HEK293T (cell line): ENCODE results near the gene RET.

ENCODE experiments used
- CTCF ChIA-PET: fragments of 350-600 bp; formaldehyde crosslinking; extraction: SDS; loops from one replicate; lab custom pipeline; 2021; ENCODE audit warnings: antibody characterized with exemption, inconsistent platforms; lab: Yijun Ruan, JAX
- POLR2A ChIA-PET: fragments of 350-600 bp; formaldehyde crosslinking; extraction: SDS; loops from one replicate; lab custom pipeline; 2020; ENCODE audit warnings: antibody characterized with exemption, inconsistent platforms; lab: Yijun Ruan, JAX
- DNase-seq: peaks from one replicate; pipeline ENCODE4 v3.0.0; 2012; ENCODE audit warnings: mixed read lengths; ENCODE audit errors: extremely low spot score
- ARNT ChIP-seq: fragments of 450-650 bp; IDR thresholded peaks from 2 replicates; pipeline ENCODE4 v1.6.1; 2017; ENCODE audit warnings: mild to moderate bottlenecking
- BHLHE40 ChIP-seq: fragments of 450-650 bp; IDR thresholded peaks from 2 replicates; pipeline ENCODE4 v1.6.1; 2016; ENCODE audit warnings: mild to moderate bottlenecking, moderate library complexity, borderline replicate concordance
- CTBP1 ChIP-seq: fragments of 450-650 bp; IDR thresholded peaks from 2 replicates; pipeline ENCODE4 v1.6.1; 2016; ENCODE audit warnings: borderline replicate concordance
- ELF4 ChIP-seq: fragments of 450-650 bp; IDR thresholded peaks from 2 replicates; pipeline ENCODE4 v1.6.1; 2017; ENCODE audit warnings: antibody characterized with exemption
- FOXA1 ChIP-seq: fragments of 450-650 bp; IDR thresholded peaks from 2 replicates; pipeline ENCODE4 v1.6.1; 2016; ENCODE audit warnings: mild to moderate bottlenecking
- FOXK2 ChIP-seq: fragments of 450-650 bp; IDR thresholded peaks from 2 replicates; pipeline ENCODE4 v1.6.1; 2016; ENCODE audit warnings: mild to moderate bottlenecking
- FOXM1 ChIP-seq: fragments of 450-650 bp; IDR thresholded peaks from 2 replicates; pipeline ENCODE4 v1.6.1; 2017; ENCODE audit warnings: mild to moderate bottlenecking, borderline replicate concordance
- HDGF ChIP-seq: fragments of 450-650 bp; IDR thresholded peaks from 2 replicates; pipeline ENCODE4 v1.6.1; 2017; ENCODE audit warnings: antibody characterized with exemption, borderline replicate concordance
- L3MBTL2 ChIP-seq: fragments of 450-650 bp; conservative IDR thresholded peaks from 2 replicates; pipeline ENCODE4 v1.6.1; 2016; ENCODE audit warnings: mild to moderate bottlenecking
- LEF1 ChIP-seq: fragments of 450-650 bp; IDR thresholded peaks from 2 replicates; pipeline ENCODE4 v1.6.1; 2017; ENCODE audit warnings: mild to moderate bottlenecking, borderline replicate concordance
- NFRKB ChIP-seq: fragments of 450-650 bp; IDR thresholded peaks from 2 replicates; pipeline ENCODE4 v1.6.1; 2016; ENCODE audit warnings: mild to moderate bottlenecking, moderate library complexity
- SP1 ChIP-seq: fragments of 450-650 bp; IDR thresholded peaks from 2 replicates; pipeline ENCODE4 v1.6.1; 2017
- SUZ12 ChIP-seq: fragments of 450-650 bp; IDR thresholded peaks from 2 replicates; pipeline ENCODE4 v1.6.1; 2016; ENCODE audit warnings: mild to moderate bottlenecking
- TARDBP ChIP-seq: fragments of 450-650 bp; IDR thresholded peaks from 2 replicates; pipeline ENCODE4 v1.6.1; 2016
- ZNF384 ChIP-seq: fragments of 450-650 bp; IDR thresholded peaks from 2 replicates; pipeline ENCODE4 v1.6.1; 2016
- TF ChIP-seq, protein P1 (sequence below): fragments of 450-650 bp; IDR thresholded peaks from 2 replicates; pipeline ENCODE4 v1.6.1; 2016

The RET gene

GRCh38 chr10:43105956-43106229, 29.0 kb downstream of the RET start:
- CTCF ChIA-PET: no interaction called here

GRCh38 chr10:43106256-43107091, 29.6 kb downstream of the RET start:
- DNase-seq: no peak

More at GRCh38 chr10:43105956-43106229, 29.0 kb downstream of the RET start:
- DNase-seq: no peak
- POLR2A ChIA-PET: no interaction called here
- TF ChIP-seq CTBP1 (no peak), SP1 (no peak), HDGF (no peak), TARDBP (no peak), ELF4 (no peak), SUZ12 (no peak), L3MBTL2 (no peak), FOXM1 (no peak), BHLHE40 (no peak), ARNT (no peak), LEF1 (no peak), FOXK2 (no peak), NFRKB (no peak), FOXA1 (no peak), ZNF384 (no peak)
- TF ChIP-seq, protein P1, sequence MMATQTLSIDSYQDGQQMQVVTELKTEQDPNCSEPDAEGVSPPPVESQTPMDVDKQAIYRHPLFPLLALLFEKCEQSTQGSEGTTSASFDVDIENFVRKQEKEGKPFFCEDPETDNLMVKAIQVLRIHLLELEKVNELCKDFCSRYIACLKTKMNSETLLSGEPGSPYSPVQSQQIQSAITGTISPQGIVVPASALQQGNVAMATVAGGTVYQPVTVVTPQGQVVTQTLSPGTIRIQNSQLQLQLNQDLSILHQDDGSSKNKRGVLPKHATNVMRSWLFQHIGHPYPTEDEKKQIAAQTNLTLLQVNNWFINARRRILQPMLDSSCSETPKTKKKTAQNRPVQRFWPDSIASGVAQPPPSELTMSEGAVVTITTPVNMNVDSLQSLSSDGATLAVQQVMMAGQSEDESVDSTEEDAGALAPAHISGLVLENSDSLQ: no peak

GRCh38 chr10:43108951-43109350, 32.1 kb downstream of the RET start:
- TF ChIP-seq BHLHE40 (no peak), CTBP1 (no peak), FOXK2 (no peak), HDGF (no peak), L3MBTL2 (no peak), ZNF384 (no peak), LEF1 (no peak), SUZ12 (no peak), ELF4 (no peak), ARNT (no peak), SP1 (no peak), FOXA1 (no peak), TARDBP (no peak), FOXM1 (no peak), NFRKB (no peak)
- TF ChIP-seq, protein P1: no peak
- DNase-seq: no peak
- POLR2A ChIA-PET: no interaction called here
- CTCF ChIA-PET: no interaction called here

More at GRCh38 chr10:43106256-43107091, 29.6 kb downstream of the RET start:
- TF ChIP-seq BHLHE40: no peak
- TF ChIP-seq HDGF: no peak
- TF ChIP-seq FOXA1: no peak
- TF ChIP-seq NFRKB: no peak
- TF ChIP-seq ELF4: no peak
- TF ChIP-seq, protein P1: no peak
- TF ChIP-seq CTBP1: no peak
- TF ChIP-seq SUZ12: no peak
- TF ChIP-seq SP1: no peak
- TF ChIP-seq FOXK2: no peak
- no peak for TF ChIP-seq L3MBTL2
- no peak for TF ChIP-seq ZNF384
- no peak for TF ChIP-seq FOXM1
- no peak for TF ChIP-seq TARDBP
- POLR2A ChIA-PET: no interaction called here
- CTCF ChIA-PET: no interaction called here

- POLR2A ChIA-PET: no interaction called here
- no peak for DNase-seq
- no peak for TF ChIP-seq L3MBTL2
- no peak for TF ChIP-seq ELF4
- TF ChIP-seq ARNT: no peak
- no peak for TF ChIP-seq FOXM1
- no peak for TF ChIP-seq SP1
- TF ChIP-seq CTBP1: no peak
- no peak for TF ChIP-seq FOXA1
- no peak for TF ChIP-seq BHLHE40
- no peak for TF ChIP-seq ZNF384
- no peak for TF ChIP-seq FOXK2
- TF ChIP-seq TARDBP: no peak
- TF ChIP-seq LEF1: no peak
- TF ChIP-seq, protein P1: no peak
- CTCF ChIA-PET: no interaction called here
These were observed 32.9 kb downstream of the RET start for GRCh38 chr10:43109671-43110249.
